Type B pancreatic cell (in vitro differentiated cells): Measurements from ENCODE around the gene ACAT2. TPM values are rescaled to one million over a fixed set of nuclear protein-coding genes. Genes with fewer than 3 reads are reported as not detected.
"Not testable (repeated sequence)": the region's sequence is repeated elsewhere in the genome, so short reads cannot be mapped to it uniquely, and the experiment has no call there.

Source experiments
- DNase-seq: peaks from one replicate; pipeline ENCODE4 v3.0.0; 2021; ENCODE audit warnings: mixed read lengths; ENCODE audit not compliant: unreplicated experiment; ENCODE audit errors: extremely low spot score
- H3K27ac Mint-ChIP-seq: 2 replicates; pipeline ENCODE4 v1.8.0; 2021; ENCODE audit warnings: mild to moderate bottlenecking, mixed read lengths
- H3K27me3 Mint-ChIP-seq: 2 replicates; pipeline ENCODE4 v1.8.0; 2021; ENCODE audit warnings: mixed read lengths
- H3K36me3 Mint-ChIP-seq: 2 replicates; pipeline ENCODE4 v1.8.0; 2021; ENCODE audit warnings: mixed read lengths
- H3K4me1 Mint-ChIP-seq: one replicate; pipeline ENCODE4 v1.8.0; 2021; ENCODE audit warnings: mixed read lengths; ENCODE audit not compliant: unreplicated experiment
- H3K4me3 Mint-ChIP-seq: 2 replicates; pipeline ENCODE4 v1.8.0; 2021; ENCODE audit warnings: mild to moderate bottlenecking, mixed read lengths
- H3K9me3 Mint-ChIP-seq: 2 replicates; pipeline ENCODE4 v1.8.0; 2021; ENCODE audit warnings: mixed read lengths
- total RNA-seq: library from RNA; stranded (reverse); gene quantifications from 2 replicates; pipeline ENCODE4 v1.2.1, GENCODE V29; 2021; ENCODE audit warnings: low replicate concordance
- TF ChIP-seq, protein P1 (sequence below): fragments of 200-600 bp; sonication (generic); conservative IDR thresholded peaks from 2 replicates; pipeline ENCODE4 v1.5.0; 2021; ENCODE audit warnings: antibody characterized with exemption, mild to moderate bottlenecking

The ACAT2 gene
- total RNA-seq, 1 donor from 2014 or later: 67.4 TPM

DNA sequence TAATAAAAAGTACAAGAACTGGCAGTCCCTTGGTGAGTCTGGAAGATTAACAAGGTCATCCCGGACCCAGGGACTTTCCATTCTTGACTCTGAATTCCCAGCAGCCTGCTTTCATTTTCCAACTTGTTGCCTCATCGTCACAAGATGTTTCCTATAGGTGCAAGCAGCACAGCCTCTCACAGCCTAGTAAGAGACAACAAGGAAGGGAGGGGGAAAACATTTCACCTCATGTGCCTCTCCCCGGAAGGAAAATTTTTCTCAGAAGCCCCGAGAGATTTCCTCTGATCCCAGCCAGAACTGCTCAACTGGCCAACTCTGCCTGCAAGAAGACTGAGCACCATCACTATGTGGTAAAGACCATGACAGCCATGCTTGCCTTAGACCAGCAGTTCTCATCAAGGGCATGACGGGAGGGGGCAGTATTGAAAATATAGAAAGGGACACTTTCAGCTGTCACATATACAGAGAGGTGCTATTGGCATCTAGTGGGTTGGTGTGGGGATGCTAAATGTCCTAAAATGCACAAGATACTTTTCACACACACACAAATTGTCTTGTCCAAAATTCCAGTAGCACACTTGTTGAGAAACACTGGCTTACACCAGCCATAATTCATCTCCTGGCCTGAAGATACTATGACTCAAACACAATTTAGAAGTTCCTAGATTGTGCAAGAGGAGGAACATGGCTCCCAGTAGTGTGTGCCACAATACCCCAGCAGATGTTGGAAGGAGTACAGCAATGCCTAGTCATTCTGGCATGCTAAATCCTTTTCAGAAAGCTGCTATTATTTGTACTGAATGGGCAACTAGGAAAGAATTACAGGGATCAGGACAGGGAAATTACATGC, 45.4 kb upstream of the ACAT2 start:
- H3K4me1 Mint-ChIP-seq: no peaks in the 10 kb centered on the region
- DNase-seq: no peak
- H3K36me3 Mint-ChIP-seq: peaks cover 5% of the 10 kb centered on the region
- H3K9me3 Mint-ChIP-seq: no peaks in the 10 kb centered on the region
- no peak overlapping the region for H3K4me3 Mint-ChIP-seq
- no peak overlapping the region for H3K27ac Mint-ChIP-seq
- TF ChIP-seq, protein P1, sequence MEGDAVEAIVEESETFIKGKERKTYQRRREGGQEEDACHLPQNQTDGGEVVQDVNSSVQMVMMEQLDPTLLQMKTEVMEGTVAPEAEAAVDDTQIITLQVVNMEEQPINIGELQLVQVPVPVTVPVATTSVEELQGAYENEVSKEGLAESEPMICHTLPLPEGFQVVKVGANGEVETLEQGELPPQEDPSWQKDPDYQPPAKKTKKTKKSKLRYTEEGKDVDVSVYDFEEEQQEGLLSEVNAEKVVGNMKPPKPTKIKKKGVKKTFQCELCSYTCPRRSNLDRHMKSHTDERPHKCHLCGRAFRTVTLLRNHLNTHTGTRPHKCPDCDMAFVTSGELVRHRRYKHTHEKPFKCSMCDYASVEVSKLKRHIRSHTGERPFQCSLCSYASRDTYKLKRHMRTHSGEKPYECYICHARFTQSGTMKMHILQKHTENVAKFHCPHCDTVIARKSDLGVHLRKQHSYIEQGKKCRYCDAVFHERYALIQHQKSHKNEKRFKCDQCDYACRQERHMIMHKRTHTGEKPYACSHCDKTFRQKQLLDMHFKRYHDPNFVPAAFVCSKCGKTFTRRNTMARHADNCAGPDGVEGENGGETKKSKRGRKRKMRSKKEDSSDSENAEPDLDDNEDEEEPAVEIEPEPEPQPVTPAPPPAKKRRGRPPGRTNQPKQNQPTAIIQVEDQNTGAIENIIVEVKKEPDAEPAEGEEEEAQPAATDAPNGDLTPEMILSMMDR: no peak
- no peaks in the 10 kb centered on the region for H3K27me3 Mint-ChIP-seq

DNA sequence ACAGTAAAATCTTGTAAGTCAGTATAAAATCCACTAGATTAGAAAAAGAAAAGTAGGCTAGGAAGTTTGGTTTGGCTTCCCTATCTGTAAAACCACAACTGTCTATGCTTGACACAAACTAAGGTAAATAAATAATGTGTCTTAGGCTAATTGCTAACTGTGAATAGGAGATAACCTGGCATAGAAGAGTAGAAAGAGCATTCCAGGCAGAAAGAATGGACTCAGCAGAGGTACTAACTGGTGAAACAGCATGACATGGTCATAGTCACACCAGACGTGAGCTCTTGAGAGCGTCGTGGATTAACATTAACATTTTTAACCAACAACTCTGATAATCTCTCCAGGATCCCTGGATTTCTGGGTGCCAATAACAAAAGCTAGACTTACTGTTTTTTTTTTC, 43.2 kb upstream of the ACAT2 start:
- TF ChIP-seq, protein P1: no peak
- Mint-ChIP-seq H3K36me3 (peaks cover 10% of the 10 kb centered on the region), H3K27ac (no peak overlapping the region), H3K27me3 (no peaks in the 10 kb centered on the region), H3K4me1 (peaks cover 5% of the 10 kb centered on the region), H3K4me3 (no peak overlapping the region), H3K9me3 (peaks cover 5% of the 10 kb centered on the region)
- DNase-seq: no peak

DNA sequence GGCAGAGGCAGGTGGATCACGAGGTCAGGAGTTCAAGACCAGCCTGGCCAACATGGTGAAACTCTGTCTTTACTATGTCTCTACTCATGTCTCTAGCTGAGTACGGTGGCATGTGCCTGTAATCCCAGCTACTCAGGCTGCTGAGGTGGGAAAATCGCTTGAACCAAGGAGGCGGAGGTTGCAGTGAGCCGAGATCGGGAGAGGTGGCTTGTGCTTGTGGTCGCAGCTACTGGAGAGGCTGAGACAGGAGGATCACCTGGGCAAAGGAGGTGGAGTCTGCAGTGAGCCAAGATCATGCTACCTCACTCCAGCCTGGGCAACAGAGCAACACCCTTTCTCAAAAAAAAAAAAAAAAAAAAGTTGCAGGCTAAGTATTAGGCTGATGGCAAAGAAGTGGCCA, 42.6 kb upstream of the ACAT2 start:
- no peak for DNase-seq
- Mint-ChIP-seq H3K4me3 (no peak overlapping the region), H3K36me3 (peaks cover 14% of the 10 kb centered on the region), H3K9me3 (peaks cover 5% of the 10 kb centered on the region), H3K27ac (no peak overlapping the region), H3K4me1 (peaks cover 5% of the 10 kb centered on the region), H3K27me3 (no peaks in the 10 kb centered on the region)
- TF ChIP-seq, protein P1: no peak

- H3K4me3 Mint-ChIP-seq: no peak overlapping the region
- no peak overlapping the region for H3K27ac Mint-ChIP-seq
- H3K4me1 Mint-ChIP-seq: peaks cover 5% of the 10 kb centered on the region
- peaks cover 5% of the 10 kb centered on the region for H3K9me3 Mint-ChIP-seq
- TF ChIP-seq, protein P1: peak; percentile 72
- no peaks in the 10 kb centered on the region for H3K27me3 Mint-ChIP-seq
- DNase-seq: no peak
- peaks cover 10% of the 10 kb centered on the region for H3K36me3 Mint-ChIP-seq
Measured at GRCh38 chr6:159720708-159721107, 41.1 kb upstream of the ACAT2 start.

DNA sequence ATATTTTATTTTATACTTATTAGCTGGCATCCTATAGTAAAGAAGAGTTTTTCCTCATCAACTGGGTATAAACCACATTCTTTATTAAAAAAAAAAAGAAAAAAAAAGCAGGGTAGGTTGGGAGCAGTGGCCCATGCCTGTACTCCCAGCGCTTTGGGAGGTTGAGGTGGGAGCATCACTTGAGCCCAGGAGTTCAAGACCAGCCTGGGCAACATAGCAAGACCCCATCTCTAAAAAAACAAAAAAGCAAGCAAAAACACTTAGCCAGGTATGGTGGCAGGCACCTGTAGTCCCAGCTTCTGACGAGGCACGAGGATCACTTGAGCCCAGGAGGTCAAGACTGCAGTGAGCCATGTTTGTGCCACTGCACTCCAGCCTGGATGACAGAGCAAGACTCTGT, 39.9 kb upstream of the ACAT2 start:
- H3K9me3 Mint-ChIP-seq, H3K27ac Mint-ChIP-seq, H3K27me3 Mint-ChIP-seq, DNase-seq, H3K4me3 Mint-ChIP-seq: not testable (repeated sequence)
- Mint-ChIP-seq H3K4me1 (peaks cover 10% of the 10 kb centered on the region), H3K36me3 (peaks cover 16% of the 10 kb centered on the region)

DNA sequence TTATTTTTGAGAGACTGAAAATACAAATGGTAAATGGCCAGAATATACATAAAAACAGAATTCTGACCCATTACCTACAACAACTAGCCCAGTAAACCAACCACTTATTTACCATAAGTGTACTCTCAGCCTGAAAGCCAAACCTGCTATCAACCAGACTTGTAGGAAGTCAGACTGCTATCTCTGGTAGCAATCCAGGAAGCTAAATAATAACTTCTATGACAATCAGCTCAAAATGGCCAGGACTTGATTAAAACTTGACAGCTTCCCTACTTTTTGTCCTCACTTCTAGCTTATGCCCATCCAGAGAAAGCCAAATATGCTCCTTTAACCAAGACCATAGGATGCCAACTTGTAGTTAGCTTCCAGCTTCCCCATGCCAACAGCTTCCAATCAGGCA, 39.2 kb upstream of the ACAT2 start:
- TF ChIP-seq, protein P1: no peak
- peak overlapping the region; percentile 13 for H3K27ac Mint-ChIP-seq
- peaks cover 5% of the 10 kb centered on the region for H3K9me3 Mint-ChIP-seq
- peaks cover 16% of the 10 kb centered on the region for H3K36me3 Mint-ChIP-seq
- H3K4me1 Mint-ChIP-seq: peaks cover 10% of the 10 kb centered on the region
- no peak for DNase-seq
- peak overlapping the region; percentile 42 for H3K4me3 Mint-ChIP-seq
- peaks cover 3% of the 10 kb centered on the region for H3K27me3 Mint-ChIP-seq
